Tibial nerve (tissue), 4 donors: ENCODE data around the gene FBN1. TPM values are rescaled to one million over a fixed set of nuclear protein-coding genes. Genes with fewer than 3 reads are reported as not detected.

ENCODE experiments used
- DNase-seq, 2 donors: peaks; one replicate each; pipeline ENCODE4 v3.0.0-alpha.2; 2019; ENCODE audit warnings: low spot score in 2 of 2
- H3K27ac ChIP-seq, 4 donors: fragments of 200-600 bp; sonication (generic) in 3 of 4; one replicate each; pipeline ENCODE4 v1.5.1; 2017 to 2019; ENCODE audit warnings: mild to moderate bottlenecking in 1 of 4
- H3K27me3 ChIP-seq, 2 donors: fragments of 200-600 bp; sonication (generic) in 1 of 2; one replicate each; pipeline versions ENCODE4 v1.5.1 to v1.6.0; 2017 to 2019
- H3K36me3 ChIP-seq, 3 donors: fragments of 200-600 bp; sonication (generic); one replicate each; pipeline ENCODE4 v1.5.1; 2018 to 2019
- H3K4me1 ChIP-seq, 4 donors: fragments of 200-600 bp; sonication (generic) in 3 of 4; one replicate each; pipeline ENCODE4 v1.5.1; 2017 to 2019
- H3K4me3 ChIP-seq, 4 donors: fragments of 200-600 bp; sonication (generic) in 3 of 4; one replicate each; pipeline ENCODE4 v1.5.1; 2017 to 2019; ENCODE audit warnings: mild to moderate bottlenecking in 1 of 4, moderate library complexity in 1 of 4
- H3K9me3 ChIP-seq, 4 donors: fragments of 200-600 bp; sonication (generic) in 3 of 4; one replicate each; pipeline ENCODE4 v1.5.1; 2017 to 2019
- EP300 ChIP-seq, 2 donors: sonication (generic); formaldehyde crosslinking; IDR thresholded peaks; one replicate each; pipeline ENCODE4 v1.6.1; 2017; ENCODE audit warnings: antibody characterized with exemption in 2 of 2, mild to moderate bottlenecking in 1 of 2
- POLR2A ChIP-seq, 2 donors: fragments of 450-650 bp; IDR thresholded peaks; one replicate each; pipeline ENCODE4 v1.6.1; 2017; ENCODE audit warnings: antibody characterized with exemption in 2 of 2, mild to moderate bottlenecking in 2 of 2, moderate library complexity in 2 of 2
- WGBS, 2 donors: methylation state at CpG; one replicate each; pipeline ENCODE4 v1.1.5; 2018; 5-methylcytosine and 5-hydroxymethylcytosine counted together
- total RNA-seq, 4 donors: library from RNA; depleted of rRNA; stranded (reverse); fragments of >200 nt; gene quantifications; one replicate each; pipeline ENCODE4 v1.1.0, GENCODE V29; 2016
- TF ChIP-seq, protein P1 (sequence below), 5 experiments: fragments of 200-600 bp in 3 of 5; fragments of 450-650 bp in 2 of 5; sonication (generic) in 3 of 5; IDR thresholded peaks; one replicate each; pipeline ENCODE4 v1.5.1; 2016 to 2019; ENCODE audit warnings: antibody characterized with exemption in 5 of 5, mild to moderate bottlenecking in 3 of 5, moderate library complexity in 2 of 5

FBN1 gene
- total RNA-seq, 4 donors from 2014 or later, result 144 to 293 (median 234) TPM

DNA sequence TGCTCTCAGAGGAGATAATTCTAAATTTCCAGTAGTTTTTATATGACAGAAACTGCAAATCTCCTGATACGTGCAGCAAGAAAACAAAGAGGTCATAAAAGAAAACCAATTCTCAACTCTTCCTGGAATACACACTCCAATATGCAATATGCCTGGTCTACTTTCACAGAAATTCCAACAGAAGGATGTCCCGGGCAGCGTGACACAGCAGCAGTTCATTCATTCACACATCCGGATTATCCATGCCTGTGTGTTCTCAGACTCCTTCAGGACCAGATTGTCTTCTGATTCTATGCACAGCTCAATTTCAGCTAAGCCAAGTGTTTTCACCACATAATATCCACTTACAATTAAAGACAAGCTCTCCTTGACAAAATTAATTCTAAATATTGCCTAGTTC, 64.3 kb downstream of the FBN1 start:
- no peak for DNase-seq
- Histone ChIP-seq H3K27ac (peak overlapping the region in 1 of 4 donors; percentile 39), H3K9me3 (no peaks in the 10 kb centered on the region), H3K27me3 (no peaks in the 10 kb centered on the region), H3K4me3 (no peak overlapping the region), H3K36me3 (no peaks in the 10 kb centered on the region), H3K4me1 (peaks cover 0 to 60% (median 17%) of the 10 kb centered on the region in 4 donors)
- 74 to 75% methylated on average over 4 of the region's 4 CpGs for WGBS, 2 donors
- TF ChIP-seq EP300 (IDR thresholded peaks at IDR 0.05) (no peak), POLR2A (IDR thresholded peaks at IDR 0.05) (no peak)
- TF ChIP-seq, protein P1, sequence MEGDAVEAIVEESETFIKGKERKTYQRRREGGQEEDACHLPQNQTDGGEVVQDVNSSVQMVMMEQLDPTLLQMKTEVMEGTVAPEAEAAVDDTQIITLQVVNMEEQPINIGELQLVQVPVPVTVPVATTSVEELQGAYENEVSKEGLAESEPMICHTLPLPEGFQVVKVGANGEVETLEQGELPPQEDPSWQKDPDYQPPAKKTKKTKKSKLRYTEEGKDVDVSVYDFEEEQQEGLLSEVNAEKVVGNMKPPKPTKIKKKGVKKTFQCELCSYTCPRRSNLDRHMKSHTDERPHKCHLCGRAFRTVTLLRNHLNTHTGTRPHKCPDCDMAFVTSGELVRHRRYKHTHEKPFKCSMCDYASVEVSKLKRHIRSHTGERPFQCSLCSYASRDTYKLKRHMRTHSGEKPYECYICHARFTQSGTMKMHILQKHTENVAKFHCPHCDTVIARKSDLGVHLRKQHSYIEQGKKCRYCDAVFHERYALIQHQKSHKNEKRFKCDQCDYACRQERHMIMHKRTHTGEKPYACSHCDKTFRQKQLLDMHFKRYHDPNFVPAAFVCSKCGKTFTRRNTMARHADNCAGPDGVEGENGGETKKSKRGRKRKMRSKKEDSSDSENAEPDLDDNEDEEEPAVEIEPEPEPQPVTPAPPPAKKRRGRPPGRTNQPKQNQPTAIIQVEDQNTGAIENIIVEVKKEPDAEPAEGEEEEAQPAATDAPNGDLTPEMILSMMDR (IDR thresholded peaks at IDR 0.05), result no peak

DNA sequence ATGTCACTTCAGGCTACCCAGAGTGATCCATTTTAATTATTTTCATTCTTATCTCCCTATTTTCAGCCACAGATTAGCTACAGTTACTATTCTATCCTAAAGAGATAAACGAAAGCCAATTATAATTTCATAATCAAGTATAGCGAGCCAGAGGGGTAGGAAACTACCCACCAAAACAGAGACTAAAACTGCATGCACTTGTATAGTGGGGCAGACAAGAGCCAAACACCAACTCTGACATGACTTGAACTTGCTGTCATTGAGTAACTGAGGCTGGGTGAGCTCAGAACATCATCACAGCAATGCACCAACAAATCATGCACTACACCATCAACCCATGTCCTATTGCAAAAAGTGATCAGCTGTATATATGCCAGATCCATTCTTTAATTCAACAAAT, 64.8 kb downstream of the FBN1 start:
- WGBS, 2 donors, result 91 to 97% methylated on average over 2 of the region's 2 CpGs
- no peaks in the 10 kb centered on the region for H3K9me3 ChIP-seq
- H3K4me3 ChIP-seq, result no peak overlapping the region
- peaks cover 0 to 56% (median 17%) of the 10 kb centered on the region in 4 donors for H3K4me1 ChIP-seq
- H3K36me3 ChIP-seq, result no peaks in the 10 kb centered on the region
- peak overlapping the region in 2 of 4 donors; percentile 39 to 55 for H3K27ac ChIP-seq
- no peak for TF ChIP-seq POLR2A (IDR thresholded peaks at IDR 0.05)
- TF ChIP-seq, protein P1 (IDR thresholded peaks at IDR 0.05), result no peak
- TF ChIP-seq EP300 (IDR thresholded peaks at IDR 0.05), result no peak
- DNase-seq, result no peak
- H3K27me3 ChIP-seq, result no peaks in the 10 kb centered on the region

DNA sequence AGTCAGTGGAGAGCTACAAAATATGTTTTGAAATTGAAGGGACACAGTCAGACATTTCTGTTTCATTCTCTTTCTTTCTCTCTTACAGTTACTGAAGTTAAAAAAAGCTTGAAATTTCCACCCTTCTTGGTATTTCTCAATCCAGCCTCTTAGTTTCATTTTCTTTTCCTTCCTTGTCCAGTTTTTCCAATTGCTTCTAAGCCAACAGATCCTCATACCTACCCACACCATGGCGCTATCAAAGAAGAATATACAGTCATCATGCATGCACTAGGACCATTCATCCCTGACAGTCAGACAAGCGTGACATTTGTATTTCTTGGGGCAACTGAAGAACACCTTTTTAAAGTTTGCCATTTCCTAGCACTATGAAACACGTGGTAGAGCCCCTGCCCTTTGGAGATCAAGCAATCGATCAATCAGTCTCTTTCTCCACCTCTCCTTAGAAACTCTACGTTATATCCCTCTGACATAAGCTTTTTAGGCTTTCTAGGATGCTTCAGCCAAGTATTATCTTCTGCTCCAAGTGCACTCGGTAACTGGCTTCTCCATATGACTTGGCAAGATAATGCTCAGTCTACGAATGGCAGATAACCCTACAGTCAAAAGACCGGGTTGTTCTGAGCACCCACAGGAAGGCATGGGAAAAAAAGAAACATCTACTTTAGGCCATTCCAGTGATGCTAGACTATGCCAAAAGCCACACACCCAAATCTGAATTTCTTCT, 65.4 kb downstream of the FBN1 start:
- Histone ChIP-seq H3K36me3 (no peaks in the 10 kb centered on the region), H3K9me3 (no peaks in the 10 kb centered on the region), H3K27ac (peak overlapping the region in 3 of 4 donors; percentile 2 to 55 (median 39)), H3K27me3 (no peaks in the 10 kb centered on the region), H3K4me1 (peaks cover 0 to 51% (median 17%) of the 10 kb centered on the region in 4 donors), H3K4me3 (peak overlapping the region in 1 of 4 donors; percentile 9)
- DNase-seq, result no peak
- 76 to 78% methylated on average over 8 of the region's 8 CpGs for WGBS, 2 donors
- TF ChIP-seq POLR2A (IDR thresholded peaks at IDR 0.05) (no peak), EP300 (IDR thresholded peaks at IDR 0.05) (no peak)
- TF ChIP-seq, protein P1 (IDR thresholded peaks at IDR 0.05), result no peak

DNA sequence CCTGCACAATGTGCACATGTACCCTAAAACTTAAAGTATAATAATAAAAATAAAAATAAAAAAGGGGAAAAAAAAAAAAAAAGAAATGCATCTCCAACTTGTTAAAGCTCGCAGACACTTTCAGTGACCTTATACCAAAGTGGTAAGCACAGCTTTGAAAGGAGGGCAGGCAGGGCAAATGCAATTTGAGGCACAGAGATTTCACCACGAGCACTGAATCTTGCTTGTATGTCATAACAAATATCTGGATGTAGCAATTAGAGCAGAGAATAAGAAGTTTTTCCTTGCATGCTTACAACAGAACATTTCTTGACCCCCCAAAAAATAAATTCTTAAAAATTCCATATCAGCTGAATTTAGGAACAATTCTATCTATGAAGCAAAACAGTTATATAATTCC, 66.5 kb downstream of the FBN1 start:
- H3K4me1 ChIP-seq, result peaks cover 0 to 51% (median 17%) of the 10 kb centered on the region in 4 donors
- peak overlapping the region in 2 of 4 donors; percentile 39 to 55 for H3K27ac ChIP-seq
- 68 to 80% methylated on average over 2 of the region's 2 CpGs for WGBS, 2 donors
- H3K4me3 ChIP-seq, result no peak overlapping the region
- H3K27me3 ChIP-seq, result no peaks in the 10 kb centered on the region
- TF ChIP-seq, protein P1 (IDR thresholded peaks at IDR 0.05), result no peak
- TF ChIP-seq POLR2A (IDR thresholded peaks at IDR 0.05), result no peak
- TF ChIP-seq EP300 (IDR thresholded peaks at IDR 0.05), result no peak
- DNase-seq, result no peak
- H3K36me3 ChIP-seq, result peaks cover 0 to 4% (median 0%) of the 10 kb centered on the region in 3 donors
- no peaks in the 10 kb centered on the region for H3K9me3 ChIP-seq

DNA sequence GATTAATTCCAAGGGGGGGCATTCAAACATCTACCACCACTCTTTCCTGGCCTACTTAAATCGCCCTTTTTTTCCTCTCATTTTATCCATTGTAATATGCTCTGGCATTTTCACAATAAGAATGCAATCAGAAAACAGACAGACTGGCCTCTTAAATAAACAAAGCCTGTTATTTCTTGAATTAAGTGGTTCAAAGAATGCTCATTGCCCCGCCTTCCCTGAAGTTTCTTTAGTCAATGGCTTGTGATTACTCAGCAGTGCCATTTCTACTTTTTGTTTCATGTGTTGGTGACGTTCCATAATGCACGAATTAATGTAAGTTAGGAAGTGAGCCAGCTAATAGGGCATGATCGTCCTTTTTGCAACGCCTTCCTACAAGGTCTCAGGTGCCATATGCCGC, 68.0 kb downstream of the FBN1 start:
- no peaks in the 10 kb centered on the region for H3K9me3 ChIP-seq
- peaks cover 0 to 45% (median 14%) of the 10 kb centered on the region in 4 donors for H3K4me1 ChIP-seq
- H3K27ac ChIP-seq, result peak overlapping the region in 2 of 4 donors; percentile 4 to 64
- peaks cover 0 to 8% (median 0%) of the 10 kb centered on the region in 3 donors for H3K36me3 ChIP-seq
- DNase-seq, result no peak
- WGBS, 2 donors, result 52 to 53% methylated on average over 7 of the region's 7 CpGs
- TF ChIP-seq EP300 (IDR thresholded peaks at IDR 0.05), result no peak
- TF ChIP-seq, protein P1 (IDR thresholded peaks at IDR 0.05), result no peak
- no peak for TF ChIP-seq POLR2A (IDR thresholded peaks at IDR 0.05)
- H3K4me3 ChIP-seq, result no peak overlapping the region
- no peaks in the 10 kb centered on the region for H3K27me3 ChIP-seq
